BLaER1 (cell line): ENCODE data around the gene RASEF.

ENCODE experiments used
- H3K27ac ChIP-seq: shearing (Covaris generic); formaldehyde crosslinking; 2 replicates; pipeline ENCODE4 v1.8.1; 2022
- H3K27me3 ChIP-seq: shearing (Covaris generic); formaldehyde crosslinking; 2 replicates; pipeline ENCODE4 v1.8.1; 2022
- H3K36me3 ChIP-seq: shearing (Covaris generic); formaldehyde crosslinking; 2 replicates; pipeline ENCODE4 v1.8.1; 2022
- H3K4me1 ChIP-seq: shearing (Covaris generic); formaldehyde crosslinking; 2 replicates; pipeline ENCODE4 v1.8.1; 2022
- H3K4me2 ChIP-seq: shearing (Covaris generic); formaldehyde crosslinking; 2 replicates; pipeline ENCODE4 v1.8.1; 2022
- H3K4me3 ChIP-seq: shearing (Covaris generic); formaldehyde crosslinking; 2 replicates; pipeline ENCODE4 v1.8.1; 2022
- H3K9ac ChIP-seq: shearing (Covaris generic); formaldehyde crosslinking; 2 replicates; pipeline ENCODE4 v1.8.1; 2022
- H3K9me3 ChIP-seq: shearing (Covaris generic); formaldehyde crosslinking; 2 replicates; pipeline ENCODE4 v1.8.1; 2022
- H4K20me1 ChIP-seq: shearing (Covaris generic); formaldehyde crosslinking; 2 replicates; pipeline ENCODE4 v1.8.1; 2022
- Cebpa-rat ChIP-seq: shearing (Covaris generic); IDR thresholded peaks from 2 replicates; pipeline ENCODE4 v1.8.1; 2022

The RASEF gene

DNA sequence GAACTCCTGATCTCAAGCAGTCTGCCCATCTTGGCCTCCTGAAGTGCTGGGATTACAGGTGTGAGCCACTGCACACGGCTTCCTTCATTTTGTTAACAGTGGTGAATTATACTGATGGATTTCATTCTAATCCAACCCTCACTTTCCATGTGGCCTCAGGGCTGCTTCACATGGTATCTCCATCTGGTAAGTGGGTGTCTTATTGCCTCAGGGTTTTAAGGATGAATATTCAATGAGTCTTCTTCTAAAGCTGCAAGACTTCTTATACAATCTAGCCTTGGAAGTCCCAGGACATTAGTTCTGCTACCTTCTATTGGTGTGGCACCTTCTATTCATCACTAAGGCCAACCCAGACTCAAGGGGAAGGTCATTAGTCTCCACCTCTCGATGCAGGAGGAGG is 8.7 kb upstream of the RASEF start:
- H3K4me2 ChIP-seq: no peak overlapping the region
- H3K9me3 ChIP-seq: no peaks in the 10 kb centered on the region
- no peaks in the 10 kb centered on the region for H3K27me3 ChIP-seq
- H3K27ac ChIP-seq: no peak overlapping the region
- H3K36me3 ChIP-seq: no peaks in the 10 kb centered on the region
- no peak overlapping the region for H3K9ac ChIP-seq
- no peaks in the 10 kb centered on the region for H4K20me1 ChIP-seq
- no peaks in the 10 kb centered on the region for H3K4me1 ChIP-seq
- no peak overlapping the region for H3K4me3 ChIP-seq
- no peak for TF ChIP-seq Cebpa-rat

- Histone ChIP-seq H3K4me1 (no peaks in the 10 kb centered on the region), H3K27me3 (no peaks in the 10 kb centered on the region), H3K9ac (no peak overlapping the region), H3K9me3 (no peaks in the 10 kb centered on the region), H3K27ac (no peak overlapping the region), H3K4me3 (no peak overlapping the region), H3K36me3 (no peaks in the 10 kb centered on the region), H3K4me2 (no peak overlapping the region), H4K20me1 (no peaks in the 10 kb centered on the region)
- no peak for TF ChIP-seq Cebpa-rat
These were observed 7.3 kb upstream of the RASEF start for GRCh38 chr9:83070261-83070660.

- Histone ChIP-seq H3K4me3 (no peak overlapping the region), H3K4me2 (no peak overlapping the region), H4K20me1 (no peaks in the 10 kb centered on the region), H3K27me3 (no peaks in the 10 kb centered on the region), H3K36me3 (no peaks in the 10 kb centered on the region), H3K9ac (no peak overlapping the region), H3K4me1 (no peaks in the 10 kb centered on the region), H3K27ac (no peak overlapping the region), H3K9me3 (no peaks in the 10 kb centered on the region)
- no peak for TF ChIP-seq Cebpa-rat
These were observed 6.7 kb upstream of the RASEF start for GRCh38 chr9:83069651-83070050.

GRCh38 chr9:83068414-83068813 is 5.5 kb upstream of the RASEF start:
- H3K27me3 ChIP-seq: peaks cover 8% of the 10 kb centered on the region
- no peak overlapping the region for H3K4me2 ChIP-seq
- no peak for TF ChIP-seq Cebpa-rat

GRCh38 chr9:83067579-83067978 is 4.6 kb upstream of the RASEF start:
- Histone ChIP-seq H3K9me3 (peaks cover 8% of the 10 kb centered on the region), H3K4me2 (no peak overlapping the region), H4K20me1 (no peaks in the 10 kb centered on the region), H3K36me3 (no peaks in the 10 kb centered on the region), H3K27me3 (peaks cover 17% of the 10 kb centered on the region), H3K27ac (no peak overlapping the region), H3K4me1 (no peaks in the 10 kb centered on the region), H3K4me3 (no peak overlapping the region), H3K9ac (no peak overlapping the region)
- no peak for TF ChIP-seq Cebpa-rat

More at GRCh38 chr9:83068414-83068813, 5.5 kb upstream of the RASEF start:
- no peak overlapping the region for H3K9ac ChIP-seq
- H3K4me3 ChIP-seq: no peak overlapping the region
- H3K27ac ChIP-seq: no peak overlapping the region
- no peaks in the 10 kb centered on the region for H3K36me3 ChIP-seq
- no peaks in the 10 kb centered on the region for H3K4me1 ChIP-seq
- no peaks in the 10 kb centered on the region for H4K20me1 ChIP-seq
- H3K9me3 ChIP-seq: no peaks in the 10 kb centered on the region

DNA sequence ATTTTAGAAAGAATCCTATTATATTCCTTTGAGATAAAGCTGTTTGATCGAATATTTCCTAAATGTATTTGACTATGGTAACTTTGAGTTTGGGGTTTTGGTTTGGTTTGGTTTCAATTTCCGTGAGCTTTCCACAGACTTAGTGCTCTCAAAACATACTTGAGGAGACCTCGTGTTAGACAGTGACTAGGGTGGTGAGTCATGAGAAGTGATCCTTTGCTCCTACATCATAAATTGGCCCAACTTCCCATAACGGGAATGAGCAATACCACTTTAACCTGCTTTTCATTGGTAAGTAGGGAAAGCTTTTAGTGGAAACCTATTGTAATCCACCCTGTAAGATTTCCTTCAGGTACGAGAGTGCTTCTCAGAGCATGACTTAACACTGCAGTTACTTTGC is 3.8 kb upstream of the RASEF start:
- H3K4me2 ChIP-seq: no peak overlapping the region
- peaks cover 14% of the 10 kb centered on the region for H3K9me3 ChIP-seq
- H3K27ac ChIP-seq: no peak overlapping the region
- H4K20me1 ChIP-seq: no peaks in the 10 kb centered on the region
- no peak overlapping the region for H3K4me3 ChIP-seq
- no peak overlapping the region for H3K9ac ChIP-seq
- TF ChIP-seq Cebpa-rat: no peak
- no peaks in the 10 kb centered on the region for H3K36me3 ChIP-seq
- 0 out of 2 replicates have a peak, but pooled peaks cover 4% of the 10 kb centered on the region for H3K4me1 ChIP-seq
- peaks cover 25% of the 10 kb centered on the region for H3K27me3 ChIP-seq

GRCh38 chr9:83065233-83065632 is 2.3 kb upstream of the RASEF start:
- no peak overlapping the region for H3K4me2 ChIP-seq
- H3K27me3 ChIP-seq: peaks cover 40% of the 10 kb centered on the region
- no peak overlapping the region for H3K9ac ChIP-seq
- no peaks in the 10 kb centered on the region for H3K36me3 ChIP-seq
- H4K20me1 ChIP-seq: no peaks in the 10 kb centered on the region
- peaks cover 14% of the 10 kb centered on the region for H3K9me3 ChIP-seq
- H3K4me3 ChIP-seq: no peak overlapping the region
- 0 out of 2 replicates have a peak, but pooled peaks cover 4% of the 10 kb centered on the region for H3K4me1 ChIP-seq
- H3K27ac ChIP-seq: no peak overlapping the region
- TF ChIP-seq Cebpa-rat: no peak

DNA sequence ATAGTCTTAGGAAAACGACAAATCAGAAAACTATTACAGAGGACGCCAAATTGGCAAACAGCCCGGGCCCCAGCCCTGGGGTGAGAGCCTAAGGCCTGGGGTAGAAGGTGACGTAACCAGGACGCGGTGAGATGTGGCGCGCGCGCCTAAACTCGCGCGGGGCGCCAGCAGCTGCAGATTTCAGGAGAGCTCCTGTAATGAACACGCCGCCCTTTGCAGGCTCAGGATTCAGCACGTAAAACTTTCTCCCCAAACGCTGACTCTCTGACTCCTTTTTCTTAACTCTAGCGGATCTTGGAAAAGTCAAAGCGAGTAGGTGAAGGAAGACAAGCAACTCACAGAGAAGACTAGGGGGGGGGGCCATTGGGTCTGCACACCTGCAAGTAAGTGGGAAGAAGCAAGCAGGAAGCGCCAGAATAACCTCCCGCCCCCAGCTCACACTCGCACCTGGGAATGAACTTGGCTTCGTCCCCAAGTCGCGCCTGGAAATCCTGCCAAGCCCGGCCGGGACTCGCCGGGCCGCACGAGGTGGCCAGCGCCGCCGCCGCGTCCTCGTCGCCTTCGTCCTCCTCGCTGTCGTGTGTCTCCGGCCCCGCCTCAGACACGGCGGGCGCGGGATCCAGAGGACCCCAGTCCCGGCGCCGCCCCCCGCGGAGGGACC is 822 bp downstream of the RASEF start:
- Histone ChIP-seq H4K20me1 (no peaks in the 10 kb centered on the region), H3K4me2 (peak overlapping the region; percentile 83), H3K36me3 (no peaks in the 10 kb centered on the region), H3K9ac (no peak overlapping the region), H3K4me1 (0 out of 2 replicates have a peak, but pooled peaks cover 4% of the 10 kb centered on the region), H3K4me3 (peak overlapping the region; percentile 65), H3K27me3 (peaks cover 42% of the 10 kb centered on the region), H3K9me3 (peaks cover 14% of the 10 kb centered on the region), H3K27ac (no peak overlapping the region)
- no peak for TF ChIP-seq Cebpa-rat

GRCh38 chr9:83061036-83061435 is 1.9 kb downstream of the RASEF start:
- no peak overlapping the region for H3K27ac ChIP-seq
- no peak overlapping the region for H3K4me3 ChIP-seq
- H3K27me3 ChIP-seq: peaks cover 42% of the 10 kb centered on the region

GRCh38 chr9:83060556-83060955 is 2.4 kb downstream of the RASEF start:
- Histone ChIP-seq H3K9me3 (peaks cover 14% of the 10 kb centered on the region), H3K4me2 (no peak overlapping the region), H3K27ac (no peak overlapping the region), H3K9ac (no peak overlapping the region), H4K20me1 (no peaks in the 10 kb centered on the region), H3K4me1 (0 out of 2 replicates have a peak, but pooled peaks cover 4% of the 10 kb centered on the region), H3K36me3 (no peaks in the 10 kb centered on the region), H3K4me3 (no peak overlapping the region), H3K27me3 (peaks cover 42% of the 10 kb centered on the region)
- TF ChIP-seq Cebpa-rat: no peak

More at GRCh38 chr9:83061036-83061435, 1.9 kb downstream of the RASEF start:
- no peaks in the 10 kb centered on the region for H4K20me1 ChIP-seq
- no peaks in the 10 kb centered on the region for H3K36me3 ChIP-seq
- no peak overlapping the region for H3K9ac ChIP-seq
- 0 out of 2 replicates have a peak, but pooled peaks cover 4% of the 10 kb centered on the region for H3K4me1 ChIP-seq
- no peak overlapping the region for H3K4me2 ChIP-seq
- peaks cover 14% of the 10 kb centered on the region for H3K9me3 ChIP-seq
- TF ChIP-seq Cebpa-rat: no peak
